HEK293 (cell line): ENCODE results near the gene IGSF21.

Experiments
- CTCF ChIA-PET: fragments of 350-600 bp; formaldehyde crosslinking; extraction: SDS; loops from one replicate; lab custom pipeline; 2021; ENCODE audit warnings: antibody characterized with exemption; lab: Yijun Ruan, JAX
- POLR2A ChIA-PET: fragments of 300-600 bp; formaldehyde crosslinking; extraction: SDS; loops from one replicate; lab custom pipeline; 2020; ENCODE audit warnings: antibody characterized with exemption, inconsistent platforms; lab: Yijun Ruan, JAX
- H3K27ac ChIP-seq: fragments of 200-500 bp; sonication (Bioruptor generic); 2 replicates; pipeline ENCODE4 v1.5.1; 2014; ENCODE audit warnings: low read depth, low read length, control low read depth, inconsistent platforms; ENCODE audit errors: extremely low read depth
- H3K36me3 ChIP-seq, 2 experiments: fragments of 200-500 bp in 1 of 2; sonication (Bioruptor generic) in 1 of 2; 1 replicate in 1 of 2; 2 replicates in 1 of 2; pipeline ENCODE4 v1.5.1; 2014 to 2017; ENCODE audit warnings: inconsistent platforms in 2 of 2, low read length in 2 of 2; ENCODE audit not compliant: control insufficient read depth in 2 of 2, insufficient read depth in 1 of 2
- H3K4me1 ChIP-seq: fragments of 200-500 bp; sonication (Bioruptor generic); 2 replicates; pipeline ENCODE4 v1.5.1; 2014; ENCODE audit warnings: mild to moderate bottlenecking, low read length, inconsistent platforms; ENCODE audit not compliant: control insufficient read depth, insufficient read depth
- H3K4me3 ChIP-seq: 2 replicates; pipeline ENCODE4 v1.5.1; 2011; ENCODE audit warnings: low read depth, mild to moderate bottlenecking, control low read depth, low read length, moderate library complexity
- H3K9me3 ChIP-seq: fragments of 200-500 bp; sonication (Bioruptor generic); 2 replicates; pipeline ENCODE4 v1.5.1; 2014; ENCODE audit warnings: low read depth, low read length, inconsistent platforms; ENCODE audit not compliant: control insufficient read depth, insufficient read depth
- BCL6B ChIP-seq: fragments of 450-650 bp; formaldehyde crosslinking; IDR thresholded peaks from 2 replicates; pipeline ENCODE4 v1.5.1; 2017; ENCODE audit warnings: missing biosample characterization, missing genetic modification characterization
- EGR2 ChIP-seq: fragments of 450-650 bp; formaldehyde crosslinking; IDR thresholded peaks from 2 replicates; pipeline ENCODE4 v1.5.1; 2016; ENCODE audit warnings: low read depth, missing biosample characterization, missing genetic modification characterization
- MEIS1 ChIP-seq: sonication (generic); formaldehyde crosslinking; IDR thresholded peaks from 2 replicates; pipeline ENCODE4 v1.8.1; 2022; ENCODE audit warnings: missing genetic modification reagents, mild to moderate bottlenecking, borderline replicate concordance
- SETDB1 ChIP-seq: IDR thresholded peaks from one replicate; pipeline ENCODE4 v1.6.1; 2017; ENCODE audit warnings: mild to moderate bottlenecking, low read length, moderate library complexity, mixed read lengths; ENCODE audit not compliant: insufficient read length
- ZFHX2 ChIP-seq: fragments of 450-650 bp; formaldehyde crosslinking; conservative IDR thresholded peaks from 2 replicates; pipeline ENCODE4 v1.5.1; 2016; ENCODE audit warnings: missing biosample characterization, missing genetic modification characterization
- ZIC2 ChIP-seq: fragments of 450-650 bp; formaldehyde crosslinking; IDR thresholded peaks from 2 replicates; pipeline ENCODE4 v1.5.1; 2016; ENCODE audit warnings: missing biosample characterization, missing genetic modification characterization
- ZNF155 ChIP-seq: fragments of 450-650 bp; formaldehyde crosslinking; IDR thresholded peaks from 2 replicates; pipeline ENCODE4 v1.5.1; 2016; ENCODE audit warnings: missing biosample characterization, missing genetic modification characterization
- ZNF18 ChIP-seq: fragments of 450-650 bp; formaldehyde crosslinking; IDR thresholded peaks from 2 replicates; pipeline ENCODE4 v1.5.1; 2016; ENCODE audit warnings: missing biosample characterization, missing genetic modification characterization
- ZNF24 ChIP-seq: fragments of 450-650 bp; formaldehyde crosslinking; IDR thresholded peaks from 2 replicates; pipeline ENCODE4 v1.5.1; 2016; ENCODE audit warnings: missing biosample characterization, missing genetic modification characterization
- ZNF302 ChIP-seq: fragments of 450-650 bp; formaldehyde crosslinking; IDR thresholded peaks from 2 replicates; pipeline ENCODE4 v1.5.1; 2016; ENCODE audit warnings: missing biosample characterization, missing genetic modification characterization, low read depth
- ZNF473 ChIP-seq: fragments of 450-650 bp; formaldehyde crosslinking; IDR thresholded peaks from 2 replicates; pipeline ENCODE4 v1.5.1; 2017; ENCODE audit warnings: missing biosample characterization, missing genetic modification characterization
- ZSCAN4 ChIP-seq: fragments of 450-650 bp; formaldehyde crosslinking; IDR thresholded peaks from 2 replicates; pipeline ENCODE4 v1.5.1; 2017; ENCODE audit warnings: missing biosample characterization, missing genetic modification characterization
- ZSCAN5A ChIP-seq: fragments of 450-650 bp; formaldehyde crosslinking; IDR thresholded peaks from 2 replicates; pipeline ENCODE4 v1.5.1; 2016; ENCODE audit warnings: missing biosample characterization, missing genetic modification characterization

Gene IGSF21

GRCh38 chr1:18279351-18280074 is 171.9 kb downstream of the IGSF21 start (continued):
- no peak for TF ChIP-seq MEIS1
- TF ChIP-seq ZIC2 (tag by site-specific recombination) = no peak
- no peak for TF ChIP-seq ZNF302
- no peak for TF ChIP-seq ZNF18 (tag by site-specific recombination)
- TF ChIP-seq SETDB1 = no peak
- TF ChIP-seq ZNF155 (tag by site-specific recombination) = no peak

GRCh38 chr1:18280956-18281355 is 173.4 kb downstream of the IGSF21 start:
- H3K9me3 ChIP-seq = no peaks in the 10 kb centered on the region
- no peaks in the 10 kb centered on the region for H3K36me3 ChIP-seq
- POLR2A ChIA-PET = no interaction called here
- no peak overlapping the region for H3K27ac ChIP-seq
- peak; percentile 67; the same call in 1 of the 2 replicates for TF ChIP-seq ZNF24 (tag by site-specific recombination)
- TF ChIP-seq ZNF473 = no peak
- H3K4me3 ChIP-seq = no peak overlapping the region
- CTCF ChIA-PET = interaction anchor here (0.7 to 1.6 kb wide), 2 partner anchors 19 to 41 kb away, joined by 3 read pairs; no protein-coding TSS in a partner anchor
- no peaks in the 10 kb centered on the region for H3K4me1 ChIP-seq

GRCh38 chr1:18282851-18283600 is 175.4 kb downstream of the IGSF21 start:
- no peaks in the 10 kb centered on the region for H3K4me1 ChIP-seq
- CTCF ChIA-PET = interaction anchor here (0.5 kb wide), 1 partner anchor 182 kb away, joined by 3 read pairs; no protein-coding TSS in a partner anchor
- no peaks in the 10 kb centered on the region for H3K36me3 ChIP-seq
- no peak overlapping the region for H3K27ac ChIP-seq
- peak; percentile 59 for TF ChIP-seq EGR2 (tag by site-specific recombination)
- TF ChIP-seq ZFHX2 (tag by site-specific recombination) = peak; percentile 83
- TF ChIP-seq BCL6B (tag by site-specific recombination) = no peak
- 0 out of 2 replicates have a peak, but pooled peaks have one; percentile 1 for TF ChIP-seq ZSCAN4
- no peak for TF ChIP-seq ZSCAN5A (tag by site-specific recombination)
- H3K9me3 ChIP-seq = no peaks in the 10 kb centered on the region
- no peak overlapping the region for H3K4me3 ChIP-seq
- POLR2A ChIA-PET = no interaction called here
